GM13977 (cell line): Measurements from ENCODE around the gene KLF17.

Experiments used
- DNase-seq: peaks from one replicate; pipeline ENCODE4 v3.0.0; 2012; ENCODE audit warnings: low spot score
- in situ Hi-C: fragments of 300-500 bp; cut with MboI; formaldehyde crosslinking; loops from one replicate; pipeline ENCODE4 v1.12.0; 2022; ENCODE audit warnings: low sequenced_read_pairs, low pct_unique_long_range_greater_than_20kb, mixed read lengths, inconsistent platforms; ENCODE audit not compliant: unreplicated experiment
- TF ChIP-seq, protein P1 (sequence below): IDR thresholded peaks from 2 replicates; pipeline ENCODE4 v1.5.1; 2012; ENCODE audit warnings: mild to moderate bottlenecking, control low read depth; ENCODE audit not compliant: insufficient read depth; ENCODE audit errors: extremely low read depth, missing control alignments

KLF17 gene

DNA sequence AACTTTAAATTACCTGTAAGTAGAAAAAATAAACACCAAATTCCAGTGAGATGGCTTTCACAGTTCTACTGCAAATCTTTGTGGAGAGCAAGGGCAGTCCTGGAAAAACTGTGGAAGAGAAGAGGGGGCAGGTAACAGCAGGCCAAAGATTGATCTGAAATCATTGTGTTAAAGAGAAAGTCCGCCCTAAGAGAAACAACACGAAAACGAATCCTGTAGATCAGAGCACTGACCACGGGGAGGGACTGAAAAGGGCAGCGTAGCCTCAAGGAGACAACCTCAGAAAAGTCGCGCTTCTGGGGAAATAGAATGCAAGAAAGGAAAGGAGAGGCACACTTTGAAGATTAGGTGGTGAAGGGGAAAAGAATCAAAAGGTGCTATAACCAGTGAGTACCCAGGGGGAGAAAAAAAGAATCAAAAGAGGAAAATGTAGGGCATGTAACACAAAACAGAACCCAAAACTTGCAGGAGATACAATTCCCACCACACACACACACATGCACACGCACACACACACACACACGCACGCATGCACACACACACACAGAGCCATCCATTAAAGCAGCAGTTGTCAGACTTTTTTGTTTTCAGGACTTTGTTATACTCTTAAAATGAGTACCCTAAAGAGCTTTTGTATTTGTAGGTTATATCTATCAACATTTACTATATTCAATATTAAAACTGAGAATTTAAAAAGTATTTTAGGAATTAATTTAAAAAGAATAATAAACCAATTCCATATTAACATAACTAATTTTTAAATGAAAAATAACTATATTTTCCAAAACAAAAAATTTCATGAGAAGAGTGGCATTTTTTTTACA lies 28.0 kb upstream of the KLF17 start:
- TF ChIP-seq, protein P1, sequence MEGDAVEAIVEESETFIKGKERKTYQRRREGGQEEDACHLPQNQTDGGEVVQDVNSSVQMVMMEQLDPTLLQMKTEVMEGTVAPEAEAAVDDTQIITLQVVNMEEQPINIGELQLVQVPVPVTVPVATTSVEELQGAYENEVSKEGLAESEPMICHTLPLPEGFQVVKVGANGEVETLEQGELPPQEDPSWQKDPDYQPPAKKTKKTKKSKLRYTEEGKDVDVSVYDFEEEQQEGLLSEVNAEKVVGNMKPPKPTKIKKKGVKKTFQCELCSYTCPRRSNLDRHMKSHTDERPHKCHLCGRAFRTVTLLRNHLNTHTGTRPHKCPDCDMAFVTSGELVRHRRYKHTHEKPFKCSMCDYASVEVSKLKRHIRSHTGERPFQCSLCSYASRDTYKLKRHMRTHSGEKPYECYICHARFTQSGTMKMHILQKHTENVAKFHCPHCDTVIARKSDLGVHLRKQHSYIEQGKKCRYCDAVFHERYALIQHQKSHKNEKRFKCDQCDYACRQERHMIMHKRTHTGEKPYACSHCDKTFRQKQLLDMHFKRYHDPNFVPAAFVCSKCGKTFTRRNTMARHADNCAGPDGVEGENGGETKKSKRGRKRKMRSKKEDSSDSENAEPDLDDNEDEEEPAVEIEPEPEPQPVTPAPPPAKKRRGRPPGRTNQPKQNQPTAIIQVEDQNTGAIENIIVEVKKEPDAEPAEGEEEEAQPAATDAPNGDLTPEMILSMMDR = no peak
- in situ Hi-C loops = no loop called here
- no peak for DNase-seq

DNA sequence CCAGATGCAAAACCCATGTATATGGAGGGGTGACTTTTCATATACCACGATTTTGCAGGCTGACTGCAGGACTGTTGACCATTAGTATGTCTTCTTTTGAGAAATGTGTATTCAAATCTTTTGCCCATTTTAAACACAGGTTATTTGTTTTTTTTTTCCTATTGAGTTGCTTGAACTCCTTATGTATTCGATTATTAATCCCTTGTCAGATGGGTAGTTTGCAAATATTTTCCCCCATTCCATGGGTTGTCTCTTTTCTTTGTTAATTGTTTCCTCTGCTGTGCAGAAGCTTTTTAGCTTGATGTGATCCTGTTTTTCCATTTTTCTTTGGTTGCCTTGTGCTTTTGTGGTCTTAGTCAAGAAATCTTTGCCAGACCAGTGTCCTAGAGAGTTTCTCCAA lies 24.6 kb upstream of the KLF17 start:
- TF ChIP-seq, protein P1 = no peak
- in situ Hi-C loops = no loop called here
- no peak for DNase-seq

DNA sequence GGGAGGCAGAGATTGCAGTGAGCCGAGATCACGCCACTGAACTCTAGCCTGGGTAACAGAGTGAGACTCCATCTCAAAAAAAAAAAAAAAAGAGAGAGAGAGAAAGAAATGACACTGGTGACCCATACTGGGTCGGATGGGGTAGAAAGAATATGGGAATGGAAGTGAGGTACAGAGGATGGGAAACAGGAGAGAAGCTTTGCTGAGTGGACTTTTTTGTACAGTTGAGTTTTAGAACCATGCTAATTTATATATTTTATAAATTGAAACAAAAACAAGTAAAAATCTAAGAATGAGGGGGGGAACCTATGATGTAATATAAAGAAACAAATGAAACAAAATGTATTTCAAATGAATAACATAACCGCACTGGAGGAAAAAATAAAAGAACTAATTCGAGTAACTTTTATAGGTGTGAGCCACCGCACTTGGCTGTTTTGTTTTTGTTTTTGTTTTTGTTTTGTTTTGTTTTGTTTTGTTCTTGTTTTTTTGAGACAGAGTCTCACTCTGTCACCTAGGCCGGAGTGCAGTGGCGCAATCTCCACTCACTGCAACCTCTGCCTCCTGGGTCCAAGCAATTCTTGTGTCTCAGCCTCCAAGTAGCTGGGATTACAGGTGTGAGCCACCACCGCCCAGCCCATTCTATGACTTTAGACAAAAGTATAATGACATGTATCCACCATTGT lies 18.3 kb upstream of the KLF17 start:
- in situ Hi-C loops = no loop called here
- TF ChIP-seq, protein P1 = no peak
- DNase-seq = no peak

DNA sequence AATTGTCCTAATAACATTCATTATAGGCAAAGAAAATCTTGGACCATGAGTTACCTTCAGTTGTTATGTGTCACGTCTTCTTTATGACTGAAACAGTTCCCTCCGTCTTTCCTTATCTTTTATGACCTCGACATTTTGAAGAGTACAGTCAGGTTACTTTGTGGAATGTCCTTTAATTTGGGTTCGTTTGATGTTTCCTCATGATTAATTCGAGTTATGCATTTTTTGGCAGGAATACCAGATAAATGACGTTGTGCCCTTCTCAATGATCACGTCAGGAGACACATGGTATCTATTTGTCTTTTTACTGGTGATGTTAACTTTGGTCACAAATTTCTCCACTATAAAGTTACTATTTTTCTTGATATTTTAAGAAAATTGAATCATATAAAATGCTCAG lies 17.3 kb upstream of the KLF17 start:
- DNase-seq = no peak
- TF ChIP-seq, protein P1 = no peak
- in situ Hi-C loops = no loop called here

DNA sequence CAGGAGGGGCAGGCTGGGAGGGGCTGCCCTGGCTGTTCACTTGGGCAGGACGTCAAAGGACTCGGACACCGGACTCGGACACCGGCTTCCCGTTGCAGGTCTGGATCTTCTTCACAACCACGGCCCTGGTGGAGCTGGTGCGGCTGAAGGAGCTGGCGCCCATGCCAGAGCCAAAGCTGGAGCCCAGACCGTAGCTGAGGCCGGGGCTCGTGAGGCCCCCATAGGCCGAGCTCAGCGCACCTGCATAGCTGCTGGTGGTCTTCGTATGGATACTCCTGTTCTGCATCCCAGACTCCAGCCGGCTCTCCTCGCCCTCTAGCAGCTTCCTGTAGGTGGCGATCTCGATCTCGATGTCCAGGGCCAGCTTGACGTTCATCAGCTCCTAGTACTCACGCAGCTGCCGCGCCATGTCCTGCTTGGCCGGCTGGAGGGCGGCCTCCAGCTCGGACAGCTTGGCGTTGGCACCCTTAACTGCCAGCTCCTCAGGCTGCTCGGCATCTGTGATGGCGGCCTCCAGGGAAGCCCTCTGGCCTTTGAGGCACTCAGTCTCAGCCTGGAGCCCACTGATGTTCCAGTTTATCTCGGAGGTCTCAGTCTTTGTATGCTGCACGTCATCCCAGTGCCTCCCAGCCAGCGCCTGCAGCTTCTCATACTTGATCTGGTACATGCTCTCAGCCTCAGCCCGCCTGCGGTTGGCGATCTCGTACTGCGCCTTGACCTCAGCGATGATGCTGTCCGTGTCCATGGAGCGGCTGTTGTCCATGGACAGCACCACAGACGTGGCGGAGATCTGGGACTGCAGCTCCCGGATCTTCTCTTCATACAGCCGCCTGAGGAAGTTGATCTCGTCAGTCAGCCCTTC lies 15.1 kb upstream of the KLF17 start:
- no peak for DNase-seq
- in situ Hi-C loops = no loop called here
- TF ChIP-seq, protein P1 = peak; percentile 23

DNA sequence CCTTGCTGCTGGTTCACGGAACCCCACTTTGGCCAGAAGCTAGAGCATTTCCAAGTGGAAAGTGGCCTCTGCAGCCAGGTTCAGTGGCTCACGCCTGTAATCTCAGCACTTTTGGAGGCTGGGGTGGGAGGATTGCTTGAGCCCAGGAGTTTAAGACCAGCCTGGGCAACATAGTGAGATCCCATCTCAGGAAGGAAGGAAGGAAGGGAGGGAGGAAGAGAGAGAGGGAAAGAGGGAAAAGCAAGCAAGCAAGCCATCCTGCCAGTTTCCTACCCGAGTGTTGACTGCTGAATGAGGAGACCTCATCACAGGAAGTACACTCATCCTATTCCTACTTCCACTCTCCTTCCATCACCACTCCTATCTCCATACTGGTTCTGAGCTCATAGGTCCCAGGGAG lies 12.8 kb upstream of the KLF17 start:
- in situ Hi-C loops = no loop called here
- TF ChIP-seq, protein P1 = no peak
- DNase-seq = no peak
